Measurements from ENCODE around the gene PTPN9.
"Not testable (repeated sequence)": the region's sequence is repeated elsewhere in the genome, so short reads cannot be mapped to it uniquely, and the experiment has no call there.

The PTPN9 gene

GRCh38 chr15:75561888-75562287 is 17.2 kb downstream of the PTPN9 start:
- DNase-seq (ENCODE audit: low read depth) = no peak
- TF ChIP-seq, protein P1, sequence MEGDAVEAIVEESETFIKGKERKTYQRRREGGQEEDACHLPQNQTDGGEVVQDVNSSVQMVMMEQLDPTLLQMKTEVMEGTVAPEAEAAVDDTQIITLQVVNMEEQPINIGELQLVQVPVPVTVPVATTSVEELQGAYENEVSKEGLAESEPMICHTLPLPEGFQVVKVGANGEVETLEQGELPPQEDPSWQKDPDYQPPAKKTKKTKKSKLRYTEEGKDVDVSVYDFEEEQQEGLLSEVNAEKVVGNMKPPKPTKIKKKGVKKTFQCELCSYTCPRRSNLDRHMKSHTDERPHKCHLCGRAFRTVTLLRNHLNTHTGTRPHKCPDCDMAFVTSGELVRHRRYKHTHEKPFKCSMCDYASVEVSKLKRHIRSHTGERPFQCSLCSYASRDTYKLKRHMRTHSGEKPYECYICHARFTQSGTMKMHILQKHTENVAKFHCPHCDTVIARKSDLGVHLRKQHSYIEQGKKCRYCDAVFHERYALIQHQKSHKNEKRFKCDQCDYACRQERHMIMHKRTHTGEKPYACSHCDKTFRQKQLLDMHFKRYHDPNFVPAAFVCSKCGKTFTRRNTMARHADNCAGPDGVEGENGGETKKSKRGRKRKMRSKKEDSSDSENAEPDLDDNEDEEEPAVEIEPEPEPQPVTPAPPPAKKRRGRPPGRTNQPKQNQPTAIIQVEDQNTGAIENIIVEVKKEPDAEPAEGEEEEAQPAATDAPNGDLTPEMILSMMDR (IDR thresholded peaks at IDR 0.05; ENCODE audit: insufficient read depth, low read depth, low read length, missing control alignments) = no peak
- H3K4me3 ChIP-seq (ENCODE audit: low read depth, low read length) = no peak overlapping the region

GRCh38 chr15:75559360-75559759 is 19.8 kb downstream of the PTPN9 start:
- H3K4me3 ChIP-seq (ENCODE audit: low read depth, low read length); DNase-seq (ENCODE audit: low read depth): not testable (repeated sequence)

DNA sequence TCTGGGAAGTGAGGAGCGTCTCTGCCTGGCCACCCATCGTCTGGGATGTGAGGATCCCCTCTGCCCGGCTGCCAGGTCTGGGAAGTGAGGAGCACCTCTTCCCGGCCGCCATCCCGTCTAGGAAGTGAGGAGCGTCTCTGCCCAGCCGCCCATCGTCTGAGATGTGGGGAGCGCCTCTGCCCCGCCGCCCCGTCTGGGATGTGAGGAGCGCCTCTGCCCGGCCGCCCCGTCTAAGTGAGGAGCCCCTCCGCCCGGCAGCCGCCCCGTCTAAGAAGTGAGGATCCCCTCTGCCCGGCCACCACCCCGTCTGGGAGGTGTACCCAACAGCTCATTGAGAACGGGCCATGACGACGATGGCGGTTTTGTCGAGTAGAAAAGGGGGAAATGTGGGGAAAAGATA is 20.2 kb downstream of the PTPN9 start:
- not testable (repeated sequence) for H3K4me3 ChIP-seq (ENCODE audit: low read depth, low read length); DNase-seq (ENCODE audit: low read depth)

DNA sequence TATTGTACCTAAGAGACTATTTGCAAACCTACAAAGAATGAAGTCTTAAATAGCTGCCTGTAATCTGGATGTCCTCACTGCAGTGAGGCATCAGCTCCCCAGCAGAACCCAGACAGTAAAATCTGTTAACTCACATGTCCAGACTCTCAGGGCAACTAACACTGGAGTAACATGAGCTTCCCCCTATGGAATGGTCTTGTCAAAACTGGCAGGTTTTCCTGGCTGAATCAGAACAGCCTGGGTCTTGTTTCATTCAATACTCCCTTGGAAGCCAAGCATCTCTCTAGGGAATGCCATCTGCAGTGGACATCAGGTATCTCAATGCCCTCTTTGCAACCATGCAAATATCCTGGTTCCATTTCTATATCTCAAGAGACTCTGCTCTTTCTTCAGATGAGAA is 24.4 kb downstream of the PTPN9 start:
- TF ChIP-seq, protein P1 (IDR thresholded peaks at IDR 0.05; ENCODE audit: insufficient read depth, low read depth, low read length, missing control alignments) = no peak
- no peak for DNase-seq (ENCODE audit: low read depth)
- no peak overlapping the region for H3K4me3 ChIP-seq (ENCODE audit: low read depth, low read length)

GRCh38 chr15:75553659-75554058 is 25.5 kb downstream of the PTPN9 start:
- TF ChIP-seq, protein P1 (IDR thresholded peaks at IDR 0.05; ENCODE audit: insufficient read depth, low read depth, low read length, missing control alignments) = no peak
- DNase-seq (ENCODE audit: low read depth) = no peak
- no peak overlapping the region for H3K4me3 ChIP-seq (ENCODE audit: low read depth, low read length)

DNA sequence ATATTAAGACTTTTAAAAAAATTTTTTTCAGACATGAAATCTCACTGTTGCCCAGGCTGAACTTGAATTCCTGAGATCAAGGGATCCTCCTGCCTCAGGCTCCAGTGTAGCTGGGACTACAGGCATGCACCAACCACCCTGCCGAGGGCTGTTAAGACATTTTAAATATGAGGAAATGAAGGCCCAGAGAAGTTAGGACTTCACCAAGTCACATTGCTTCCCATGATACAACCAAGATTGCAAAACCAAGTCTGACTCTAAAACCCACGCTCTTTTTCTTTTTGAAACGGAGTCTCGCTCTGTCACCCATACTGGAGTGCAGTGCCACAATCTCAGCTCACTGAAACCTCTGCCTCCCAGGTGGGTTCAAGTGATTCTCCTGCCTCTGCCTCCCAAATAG is 28.0 kb downstream of the PTPN9 start:
- TF ChIP-seq, protein P1 (IDR thresholded peaks at IDR 0.05; ENCODE audit: insufficient read depth, low read depth, low read length, missing control alignments) = no peak
- DNase-seq (ENCODE audit: low read depth) = no peak
- H3K4me3 ChIP-seq (ENCODE audit: low read depth, low read length) = no peak overlapping the region

- TF ChIP-seq, protein P1 (IDR thresholded peaks at IDR 0.05; ENCODE audit: insufficient read depth, low read depth, low read length, missing control alignments) = no peak
- no peak for DNase-seq (ENCODE audit: low read depth)
- no peak overlapping the region for H3K4me3 ChIP-seq (ENCODE audit: low read depth, low read length)
Observed at GRCh38 chr15:75545064-75545463, 34.1 kb downstream of the PTPN9 start.

DNA sequence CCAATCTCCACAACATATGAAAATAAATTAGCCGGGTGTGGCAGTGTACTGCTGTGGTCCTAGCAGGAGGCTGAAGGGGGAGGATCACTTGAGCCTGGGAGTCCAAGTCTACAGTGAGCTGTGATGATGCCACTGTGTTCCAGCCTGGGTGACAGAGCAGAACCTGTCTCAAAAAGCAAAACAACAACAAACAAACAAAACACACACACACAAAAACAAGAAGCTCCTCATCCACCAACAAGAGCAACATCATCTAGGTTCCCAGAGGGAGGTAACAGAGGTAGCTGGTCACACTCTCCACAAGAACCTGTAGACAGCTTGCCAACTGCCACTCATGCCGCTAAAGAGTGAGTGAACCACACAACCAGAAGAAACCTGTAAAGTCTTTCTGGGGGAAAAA is 34.8 kb downstream of the PTPN9 start:
- TF ChIP-seq, protein P1 (IDR thresholded peaks at IDR 0.05; ENCODE audit: insufficient read depth, low read depth, low read length, missing control alignments) = no peak
- DNase-seq (ENCODE audit: low read depth) = no peak
- no peak overlapping the region for H3K4me3 ChIP-seq (ENCODE audit: low read depth, low read length)

GRCh38 chr15:75542949-75543545 is 36.1 kb downstream of the PTPN9 start:
- not testable (repeated sequence) for H3K4me3 ChIP-seq (ENCODE audit: low read depth, low read length); DNase-seq (ENCODE audit: low read depth)

Data from GM12865 (cell line).